ENCODE measurements around the gene TTYH2. TPM values are rescaled to one million over a fixed set of nuclear protein-coding genes. Genes with fewer than 3 reads are reported as not detected.

TTYH2 gene
- total RNA-seq, 1 donor from 2014 or later = 3.8 TPM

GRCh38 chr17:74307984-74308773, 94.8 kb downstream of the TTYH2 start:
- no peaks in the 10 kb centered on the region for H3K36me3 Mint-ChIP-seq (ENCODE audit: low read depth)
- no peak overlapping the region for H3K4me3 Mint-ChIP-seq
- no peaks in the 10 kb centered on the region for H3K4me1 Mint-ChIP-seq
- no peak overlapping the region for H3K27ac Mint-ChIP-seq
- intact Hi-C loops (cut with micrococcal nuclease) = no loop called here
- TF ChIP-seq CTCF (IDR thresholded peaks at IDR 0.05) = no peak
- DNase-seq (no peak), ATAC-seq (ENCODE audit: low read depth) (no peak)
- CTCF ChIA-PET = no interaction called here
- H3K27me3 Mint-ChIP-seq = peaks cover 21% of the 10 kb centered on the region
- no peaks in the 10 kb centered on the region for H3K9me3 Mint-ChIP-seq
- POLR2A ChIA-PET = no interaction called here

GRCh38 chr17:74309902-74310301, 96.5 kb downstream of the TTYH2 start:
- intact Hi-C loops (cut with micrococcal nuclease) = no loop called here
- no peak for ATAC-seq (ENCODE audit: low read depth)
- DNase-seq = no peak
- no peaks in the 10 kb centered on the region for H3K36me3 Mint-ChIP-seq (ENCODE audit: low read depth)
- ChIA-PET CTCF (no interaction called here), POLR2A (no interaction called here)
- TF ChIP-seq CTCF (IDR thresholded peaks at IDR 0.05) = no peak
- no peak overlapping the region for H3K27ac Mint-ChIP-seq
- H3K4me1 Mint-ChIP-seq = no peaks in the 10 kb centered on the region
- H3K4me3 Mint-ChIP-seq = no peak overlapping the region
- H3K27me3 Mint-ChIP-seq = peaks cover 21% of the 10 kb centered on the region
- no peaks in the 10 kb centered on the region for H3K9me3 Mint-ChIP-seq

Other genes with a start within 250 kb of the TTYH2 start
- 1,330 and 1,676 TPM in 2 replicates for gene RPL38, start 9.9 kb upstream of the TTYH2 start, total RNA-seq
- not detected in 2 replicates for gene DNAI2, start 60.7 kb downstream of the TTYH2 start, total RNA-seq
- gene KIF19, start 112.7 kb downstream of the TTYH2 start, total RNA-seq = not detected in 2 replicates
- not detected in 2 replicates for gene BTBD17, start 148.3 kb downstream of the TTYH2 start, total RNA-seq
- gene GPR142, start 153.9 kb downstream of the TTYH2 start, total RNA-seq = not detected in 2 replicates
- gene GPRC5C, start 218.5 kb downstream of the TTYH2 start, total RNA-seq = 14.0 and 17.0 TPM in 2 replicates

Data from activated B cell treated with CpG ODN at 0.5 μM for 24 hours (primary cell).